Smooth muscle cell of the pulmonary artery (primary cell): ENCODE results near the gene TARBP2. TPM values are rescaled to one million over a fixed set of nuclear protein-coding genes. Genes with fewer than 3 reads are reported as not detected.

ENCODE experiments used
- total RNA-seq: library from RNA; depleted of rRNA; stranded (reverse); fragments of >200 nt; gene quantifications from 2 replicates; pipeline ENCODE4 v1.2.3, GENCODE V29; 2014

Gene TARBP2, protein sequence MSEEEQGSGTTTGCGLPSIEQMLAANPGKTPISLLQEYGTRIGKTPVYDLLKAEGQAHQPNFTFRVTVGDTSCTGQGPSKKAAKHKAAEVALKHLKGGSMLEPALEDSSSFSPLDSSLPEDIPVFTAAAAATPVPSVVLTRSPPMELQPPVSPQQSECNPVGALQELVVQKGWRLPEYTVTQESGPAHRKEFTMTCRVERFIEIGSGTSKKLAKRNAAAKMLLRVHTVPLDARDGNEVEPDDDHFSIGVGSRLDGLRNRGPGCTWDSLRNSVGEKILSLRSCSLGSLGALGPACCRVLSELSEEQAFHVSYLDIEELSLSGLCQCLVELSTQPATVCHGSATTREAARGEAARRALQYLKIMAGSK
- total RNA-seq, result 32.9 and 33.8 TPM in 2 replicates

DNA sequence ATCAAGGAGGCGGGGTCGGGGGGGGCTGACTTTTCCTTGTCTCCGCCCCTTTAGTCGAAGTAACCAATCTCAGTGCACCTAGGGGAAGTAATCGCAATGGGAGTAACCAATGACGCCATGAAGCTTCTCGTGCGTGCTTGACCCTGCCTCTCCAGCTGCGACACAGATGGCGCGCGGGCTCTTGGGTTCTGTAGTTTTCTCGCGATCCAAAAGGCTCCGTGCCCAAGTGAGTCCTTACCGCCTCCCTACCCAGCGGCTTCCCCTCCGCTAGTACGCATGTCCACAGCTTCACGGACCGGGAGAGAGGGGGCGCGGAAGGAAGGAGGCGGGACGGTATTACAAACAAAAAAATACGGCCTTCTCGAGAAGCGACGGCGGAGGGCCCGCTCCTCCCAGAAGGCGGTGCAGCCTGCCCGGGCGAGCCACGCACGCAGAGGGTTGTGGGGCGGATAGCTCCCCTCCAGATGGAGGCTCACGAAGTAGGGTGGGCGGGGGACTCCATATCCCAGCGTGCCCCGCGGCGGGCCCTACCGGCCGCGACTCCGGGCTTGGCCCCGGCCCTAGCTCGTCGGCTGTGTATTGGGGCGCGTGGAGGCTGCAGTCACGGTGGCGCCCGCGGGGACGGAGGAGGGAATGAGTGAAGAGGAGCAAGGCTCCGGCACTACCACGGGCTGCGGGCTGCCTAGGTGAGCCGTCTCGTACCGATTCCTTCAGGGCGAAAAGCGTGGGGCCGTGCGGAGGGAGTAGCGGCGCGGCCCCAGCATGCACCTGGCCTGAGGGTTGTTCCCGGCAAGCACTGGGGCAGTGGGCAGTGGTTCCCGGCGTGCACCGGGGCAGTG lies at the start of gene TARBP2:
Gene TARBP2, plus strand, starts transcription at position 508 of the 839 bp plus-strand sequence. Its CDS starts 126 bp downstream, at position 634.

DNA sequence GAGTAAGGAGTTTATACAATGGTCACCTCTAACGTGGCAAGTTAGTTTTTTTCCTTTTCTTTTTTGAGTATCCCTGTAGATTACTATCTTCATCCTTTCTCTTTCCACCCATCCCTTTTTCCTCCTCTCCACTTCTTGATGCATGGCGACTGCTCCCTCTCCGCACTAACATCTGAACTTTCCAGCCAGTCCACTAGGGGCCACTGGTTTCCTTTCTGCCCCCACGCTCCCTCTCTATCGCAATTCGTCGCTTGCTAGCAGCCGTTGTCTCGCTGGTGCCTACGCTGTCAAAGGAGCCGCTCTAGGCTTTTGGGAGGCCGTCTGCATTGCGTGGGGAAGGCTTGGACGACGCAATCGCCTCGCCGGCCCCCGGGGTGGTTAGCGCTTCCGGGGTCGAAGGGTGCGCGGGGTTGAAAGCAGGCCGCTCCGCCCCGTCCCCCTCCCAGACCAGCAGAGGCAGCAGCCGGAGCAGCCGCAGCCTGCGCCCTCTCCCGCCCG lies 49.4 kb upstream of the TARBP2 start, which contains the start of gene PCBP2:
Gene PCBP2, plus strand, starts transcription at position 442 of the 498 bp plus-strand sequence. CDS start 2,699 bp downstream, outside the sequence.

GRCh38 chr12:53499266-53500141 lies 1.6 kb upstream of the TARBP2 start, which contains the start of gene MAP3K12:
Gene MAP3K12, minus strand, starts transcription at chr12:53499458. Its CDS starts 12,067 bp downstream, at chr12:53487391.

GRCh38 chr12:53506881-53507602 lies 6.0 kb downstream of the TARBP2 start, which contains the start of gene NPFF:
Gene NPFF, minus strand, starts transcription at chr12:53507484. Its CDS starts 10 bp downstream, at chr12:53507474.

Other genes starting within 250 kb of the TARBP2 start
- gene ESPL1, start 233.0 kb upstream of the TARBP2 start, total RNA-seq, result 2.3 and 2.6 TPM in 2 replicates
- gene PFDN5, start 205.7 kb upstream of the TARBP2 start, total RNA-seq, result 311 and 472 TPM in 2 replicates
- 32.3 and 40.7 TPM in 2 replicates for gene MYG1, start 201.6 kb upstream of the TARBP2 start, total RNA-seq
- gene AAAS, start 179.7 kb upstream of the TARBP2 start, total RNA-seq, result 36.3 and 42.9 TPM in 2 replicates
- not detected in 2 replicates for gene SP7, start 164.9 kb upstream of the TARBP2 start, total RNA-seq
- 36.0 and 38.2 TPM in 2 replicates for gene SP1, start 121.1 kb upstream of the TARBP2 start, total RNA-seq
- gene AMHR2, start 77.4 kb upstream of the TARBP2 start, total RNA-seq, result not detected in 2 replicates
- 24.2 and 30.9 TPM in 2 replicates for gene PRR13, start 59.5 kb upstream of the TARBP2 start, total RNA-seq
- 410 and 411 TPM in 2 replicates for gene PCBP2, start 49.2 kb upstream of the TARBP2 start, total RNA-seq
- gene MAP3K12, start 1.8 kb upstream of the TARBP2 start, total RNA-seq, result 34.2 and 44.7 TPM in 2 replicates
- gene NPFF, start 6.2 kb downstream of the TARBP2 start, total RNA-seq, result not detected in 2 replicates
- 11.4 and 13.2 TPM in 2 replicates for gene ATF7, start 125.1 kb downstream of the TARBP2 start, total RNA-seq
- 103 and 107 TPM in 2 replicates for gene ATP5MC2, start 174.8 kb downstream of the TARBP2 start, total RNA-seq
- gene CALCOCO1, start 226.2 kb downstream of the TARBP2 start, total RNA-seq, result 96.7 and 125 TPM in 2 replicates